Erythroblast (primary cell): ENCODE data around the gene RAB11FIP4.

Experiments used
- GATA1 ChIP-seq: IDR thresholded peaks from 2 replicates; pipeline ENCODE4 v1.6.1; 2011; ENCODE audit warnings: low read depth, mild to moderate bottlenecking, control low read depth, low read length, moderate library complexity
- POLR2A ChIP-seq: IDR thresholded peaks from 2 replicates; pipeline ENCODE4 v1.6.1; 2011; ENCODE audit warnings: mild to moderate bottlenecking, low read length

GRCh38 chr17:31387438-31387837 is 4.0 kb upstream of the RAB11FIP4 start:
- no peak for TF ChIP-seq POLR2A
- no peak for TF ChIP-seq GATA1
